HFFc6 (cell line): ENCODE measurements around the gene DAD1. TPM values are rescaled to one million over a fixed set of nuclear protein-coding genes. Genes with fewer than 3 reads are reported as not detected.

Source experiments
- DNase-seq: peaks from one replicate; pipeline ENCODE4 v3.0.0-alpha.2; 2018
- H3K27ac Mint-ChIP-seq: 2 replicates; pipeline ENCODE4 v1.8.0; 2020; ENCODE audit warnings: mild to moderate bottlenecking, mixed read lengths
- H3K27me3 Mint-ChIP-seq: 2 replicates; pipeline ENCODE4 v1.8.0; 2021; ENCODE audit warnings: mild to moderate bottlenecking, moderate library complexity, mixed read lengths; ENCODE audit not compliant: insufficient read depth
- H3K36me3 Mint-ChIP-seq: 2 replicates; pipeline ENCODE4 v1.8.0; 2021; ENCODE audit warnings: low read depth, mixed read lengths
- H3K4me1 Mint-ChIP-seq: 2 replicates; pipeline ENCODE4 v1.8.0; 2020; ENCODE audit warnings: low read depth, mixed read lengths
- H3K4me3 Mint-ChIP-seq: 2 replicates; pipeline ENCODE4 v1.8.0; 2020; ENCODE audit warnings: mild to moderate bottlenecking, moderate library complexity, mixed read lengths
- H3K9me3 Mint-ChIP-seq: 2 replicates; pipeline ENCODE4 v1.8.0; 2020; ENCODE audit warnings: mild to moderate bottlenecking, mixed read lengths
- CTCF ChIP-seq: fragments of 200-600 bp; sonication (generic); IDR thresholded peaks from 2 replicates; pipeline ENCODE4 v1.5.0; 2021; ENCODE audit warnings: antibody characterized with exemption, mild to moderate bottlenecking
- total RNA-seq, 6 experiments: library from RNA; stranded (reverse); fragmentation: NEBNext Ultra II Directional; extraction: Animal tissue kit (Norgen Biotek cat#: 25700); gene quantifications; 2 replicates in 1 of 6; 3 replicates in 5 of 6; pipeline ENCODE4 v1.2.3, GENCODE V29; 2021

The DAD1 gene
- total RNA-seq, 6 experiments from 2014 or later = 292 to 311 (median 302) TPM

- peak overlapping the region; percentile 54 for H3K27ac Mint-ChIP-seq
- H3K4me3 Mint-ChIP-seq = peak overlapping the region; percentile 39; the same call in 1 of the 2 replicates
- no peaks in the 10 kb centered on the region for H3K27me3 Mint-ChIP-seq
- DNase-seq = peak; percentile 72
- peaks cover 37% of the 10 kb centered on the region for H3K36me3 Mint-ChIP-seq
- no peak for TF ChIP-seq CTCF
- peaks cover 60% of the 10 kb centered on the region for H3K4me1 Mint-ChIP-seq
- no peaks in the 10 kb centered on the region for H3K9me3 Mint-ChIP-seq
These were observed 16.4 kb downstream of the DAD1 start for GRCh38 chr14:22572562-22573058.

GRCh38 chr14:22570132-22570949, 18.7 kb downstream of the DAD1 start:
- Mint-ChIP-seq H3K4me1 (peaks cover 54% of the 10 kb centered on the region), H3K4me3 (no peak overlapping the region), H3K36me3 (peaks cover 40% of the 10 kb centered on the region), H3K9me3 (no peaks in the 10 kb centered on the region), H3K27me3 (no peaks in the 10 kb centered on the region), H3K27ac (peak overlapping the region; percentile 51)
- peak; percentile 60 for DNase-seq
- peak; percentile 97 for TF ChIP-seq CTCF

DNA sequence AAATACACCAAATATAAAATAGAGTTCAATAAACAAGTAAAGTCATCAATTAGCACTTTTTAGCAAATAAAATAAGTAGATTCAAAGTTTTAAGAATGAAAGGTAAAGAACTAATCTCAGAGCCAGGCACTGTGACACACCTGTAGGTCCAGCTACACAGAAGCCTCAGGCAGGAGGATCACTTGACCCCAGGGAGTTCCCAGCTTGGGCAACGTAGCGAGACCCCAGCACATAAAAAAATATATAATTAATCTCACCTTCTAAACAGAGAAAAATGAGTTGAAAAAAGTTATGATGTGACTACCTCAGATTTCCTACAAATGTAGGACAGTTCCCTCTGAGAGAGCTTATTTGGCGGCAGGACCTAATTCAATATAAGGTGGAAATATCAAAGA, 19.3 kb downstream of the DAD1 start:
- Mint-ChIP-seq H3K36me3 (peaks cover 37% of the 10 kb centered on the region), H3K9me3 (no peaks in the 10 kb centered on the region), H3K4me3 (no peak overlapping the region), H3K4me1 (peaks cover 52% of the 10 kb centered on the region), H3K27me3 (no peaks in the 10 kb centered on the region; the same call in 1 of the 2 replicates), H3K27ac (peak overlapping the region; percentile 31; the same call in 1 of the 2 replicates)
- DNase-seq = no peak
- TF ChIP-seq CTCF = no peak

DNA sequence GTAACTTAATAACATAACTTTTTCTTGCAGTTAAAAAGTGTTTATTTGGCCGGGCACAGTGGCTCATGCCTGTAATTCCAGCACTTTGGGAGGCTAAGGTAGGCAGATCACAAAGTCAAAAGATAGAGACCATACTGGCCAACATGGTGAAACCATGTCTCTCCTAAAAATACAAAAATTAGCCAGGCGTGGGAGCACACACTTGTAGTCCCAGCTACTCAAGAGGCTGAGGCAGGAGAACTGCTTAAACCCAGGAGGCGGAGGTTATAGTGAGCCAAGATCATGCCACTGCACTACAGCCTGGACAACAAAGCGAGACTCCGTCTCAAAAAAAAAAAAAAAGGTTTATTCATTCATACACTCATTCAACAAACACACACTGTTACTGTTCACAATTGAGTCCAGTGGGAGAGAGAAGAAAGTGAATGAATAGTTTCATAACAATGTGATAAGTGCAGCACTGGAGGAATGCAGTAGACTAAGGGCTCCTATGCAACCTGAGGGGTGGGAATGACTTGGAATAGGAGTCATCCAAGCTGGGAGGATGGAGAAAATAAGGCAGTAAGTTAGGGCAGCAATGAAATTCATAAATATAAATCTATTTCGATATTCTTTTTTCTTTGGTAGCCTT, 19.8 kb downstream of the DAD1 start:
- no peaks in the 10 kb centered on the region for H3K9me3 Mint-ChIP-seq
- DNase-seq = no peak
- no peaks in the 10 kb centered on the region; the same call in 1 of the 2 replicates for H3K27me3 Mint-ChIP-seq
- H3K4me3 Mint-ChIP-seq = no peak overlapping the region
- H3K27ac Mint-ChIP-seq = peak overlapping the region; percentile 31
- H3K36me3 Mint-ChIP-seq = peaks cover 32% of the 10 kb centered on the region
- no peak for TF ChIP-seq CTCF
- peaks cover 47% of the 10 kb centered on the region for H3K4me1 Mint-ChIP-seq

GRCh38 chr14:22567437-22567836, 21.6 kb downstream of the DAD1 start:
- Mint-ChIP-seq H3K4me3 (no peak overlapping the region), H3K36me3 (peaks cover 17% of the 10 kb centered on the region; the same call in 1 of the 2 replicates), H3K4me1 (peaks cover 32% of the 10 kb centered on the region), H3K9me3 (no peaks in the 10 kb centered on the region), H3K27me3 (no peaks in the 10 kb centered on the region; the same call in 1 of the 2 replicates), H3K27ac (no peak overlapping the region)
- no peak for TF ChIP-seq CTCF
- DNase-seq = no peak
